Gastrocnemius medialis (tissue), 4 donors: ENCODE results near the gene HSPA9. TPM values are rescaled to one million over a fixed set of nuclear protein-coding genes. Genes with fewer than 3 reads are reported as not detected.

Source experiments
- ATAC-seq, 2 donors: fragments of 150-250 bp; one replicate each; pipeline ENCODE4 v1.9.1; 2016
- DNase-seq, 2 donors: peaks; one replicate each; pipeline ENCODE4 v3.0.0-alpha.2; 2019
- H3K27ac ChIP-seq, 4 donors: fragments of 200-600 bp; sonication (generic); 1 replicate in 1 of 4; 2 replicates in 3 of 4; pipeline ENCODE4 v1.5.1; 2016 to 2018; ENCODE audit warnings: mild to moderate bottlenecking in 2 of 4, moderate library complexity in 1 of 4
- H3K27me3 ChIP-seq, 3 donors: fragments of 200-600 bp; sonication (generic) in 2 of 3; 1 replicate in 1 of 3; 2 replicates in 2 of 3; pipeline versions ENCODE4 v1.5.1 to v1.6.0; 2016 to 2019; ENCODE audit warnings: mild to moderate bottlenecking in 1 of 3, moderate library complexity in 1 of 3
- H3K36me3 ChIP-seq, 2 donors: fragments of 200-600 bp; sonication (generic) in 1 of 2; one replicate each; pipeline ENCODE4 v1.5.1; 2017 to 2018
- H3K4me1 ChIP-seq, 2 donors: fragments of 200-600 bp; sonication (generic) in 1 of 2; one replicate each; pipeline ENCODE4 v1.5.1; 2016 to 2017; ENCODE audit warnings: mild to moderate bottlenecking in 2 of 2
- H3K4me3 ChIP-seq, 4 donors: fragments of 200-600 bp; sonication (generic) in 3 of 4; 1 replicate in 1 of 4; 2 replicates in 3 of 4; pipeline ENCODE4 v1.5.1; 2016 to 2019; ENCODE audit warnings: mild to moderate bottlenecking in 2 of 4
- H3K9me3 ChIP-seq, 3 donors: fragments of 200-600 bp; sonication (generic) in 2 of 3; 1 replicate in 1 of 3; 2 replicates in 2 of 3; pipeline ENCODE4 v1.5.1; 2016 to 2019
- CTCF ChIP-seq, 5 experiments: fragments of 450-650 bp in 3 of 5; fragments of 200-600 bp in 2 of 5; sonication (generic) in 2 of 5; IDR thresholded peaks in 4 of 5; conservative IDR thresholded peaks in 1 of 5; 1 replicate in 4 of 5; 2 replicates in 1 of 5; pipeline ENCODE4 v1.5.1; 2016 to 2019; ENCODE audit warnings: antibody characterized with exemption in 5 of 5, mild to moderate bottlenecking in 3 of 5, moderate library complexity in 3 of 5
- POLR2A ChIP-seq, 2 donors: fragments of 450-650 bp; IDR thresholded peaks; one replicate each; pipeline ENCODE4 v1.6.1; 2017; ENCODE audit warnings: antibody characterized with exemption in 2 of 2, mild to moderate bottlenecking in 2 of 2, moderate library complexity in 2 of 2
- in situ Hi-C, 4 donors: fragments of 200-750 bp; cut with MboI; loops; one replicate each; pipeline versions ENCODE4 v1.15.0 to v1.8.0; 2017; ENCODE audit warnings: low sequenced_read_pairs in 4 of 4
- intact Hi-C: fragments of 100-400 bp; cut with DNase I; formaldehyde crosslinking; loops from one replicate; pipeline ENCODE4 v1.15.1; 2023; ENCODE audit warnings: low total_unique reads
- total RNA-seq, 4 donors: library from RNA; depleted of rRNA; stranded (reverse); fragments of >200 nt; gene quantifications; one replicate each; pipeline versions ENCODE4 v1.1.0 to v1.2.3, GENCODE V29; 2016

The HSPA9 gene
- total RNA-seq, 4 donors from 2014 or later: 449 to 840 (median 569) TPM

- Histone ChIP-seq H3K9me3 (no peaks in the 10 kb centered on the region), H3K36me3 (no peaks in the 10 kb centered on the region), H3K27me3 (no peaks in the 10 kb centered on the region), H3K4me3 (peak overlapping the region in 1 of 4 donors; percentile 6), H3K4me1 (peaks cover 48 to 49% of the 10 kb centered on the region in 2 donors), H3K27ac (peak overlapping the region; percentile 95 to 100 (median 98))
- no peak for ATAC-seq
- intact Hi-C loops: no loop called here
- in situ Hi-C loops: no loop called here
- TF ChIP-seq POLR2A (IDR thresholded peaks at IDR 0.05): no peak
- TF ChIP-seq CTCF (IDR thresholded peaks at IDR 0.05 in 4 of 5, conservative IDR thresholded peaks at IDR 0.05 in 1 of 5): no peak
- DNase-seq: no peak
These were observed 29.2 kb downstream of the HSPA9 start for GRCh38 chr5:138545919-138546562.

DNA sequence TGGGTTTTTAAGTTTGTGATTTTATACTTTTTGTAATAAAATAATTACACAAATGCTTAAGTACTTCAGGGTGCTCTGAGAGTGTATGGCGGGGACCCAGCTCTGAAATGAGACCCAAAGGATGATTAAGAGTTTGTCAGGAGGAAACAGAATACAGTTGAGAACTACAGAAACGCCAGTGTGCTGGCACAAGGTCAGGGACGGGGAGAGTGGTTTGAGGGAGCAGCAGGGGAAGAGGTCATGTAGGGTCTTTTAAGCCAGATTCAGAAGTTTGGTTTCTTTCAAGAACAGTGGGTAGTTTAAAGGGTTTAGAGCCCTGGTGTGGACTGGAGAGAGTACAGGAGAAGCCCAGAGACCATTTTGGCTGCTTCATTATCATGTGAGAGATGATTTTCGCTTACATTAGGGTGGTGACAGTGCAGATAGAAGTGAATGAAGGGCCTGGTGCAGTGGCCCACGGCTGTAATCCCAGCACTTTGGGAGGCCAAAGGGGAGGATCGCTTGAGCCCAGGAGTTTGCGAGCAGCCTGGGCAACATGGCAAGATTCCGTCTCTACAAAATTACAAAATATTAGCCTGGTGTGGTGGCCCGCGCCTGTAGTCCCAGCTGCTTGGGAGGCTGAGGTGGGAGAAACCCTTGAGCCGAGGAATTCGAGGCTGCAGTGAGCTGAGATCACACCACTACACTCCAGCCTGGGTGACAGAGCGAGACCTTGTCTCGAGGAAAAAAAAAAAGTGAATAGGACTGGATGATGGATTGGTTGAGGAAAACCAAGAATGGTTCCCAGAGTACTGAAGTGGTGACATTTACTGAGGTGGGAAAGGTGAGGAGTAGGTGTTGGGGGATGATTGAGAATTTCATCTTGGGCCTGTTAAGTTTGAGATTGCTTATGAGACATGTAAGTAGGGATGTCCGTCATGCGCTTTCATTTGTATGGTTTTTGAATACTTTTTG, 30.7 kb downstream of the HSPA9 start:
- Histone ChIP-seq H3K4me3 (peak overlapping the region; percentile 81 to 98 (median 88)), H3K4me1 (peaks cover 63 to 65% of the 10 kb centered on the region in 2 donors), H3K9me3 (no peaks in the 10 kb centered on the region), H3K36me3 (no peaks in the 10 kb centered on the region), H3K27ac (peak overlapping the region; percentile 95 to 100 (median 98)), H3K27me3 (no peaks in the 10 kb centered on the region)
- DNase-seq: peak; percentile 37 to 64
- TF ChIP-seq CTCF (IDR thresholded peaks at IDR 0.05 in 4 of 5, conservative IDR thresholded peaks at IDR 0.05 in 1 of 5): no peak
- no peak for TF ChIP-seq POLR2A (IDR thresholded peaks at IDR 0.05)
- in situ Hi-C loops (no loop called here), intact Hi-C loops (loop anchor here (5.0 kb wide), 1 partner anchor 157 kb away; no protein-coding TSS in a partner anchor)
- ATAC-seq: peak; percentile 7 to 21

DNA sequence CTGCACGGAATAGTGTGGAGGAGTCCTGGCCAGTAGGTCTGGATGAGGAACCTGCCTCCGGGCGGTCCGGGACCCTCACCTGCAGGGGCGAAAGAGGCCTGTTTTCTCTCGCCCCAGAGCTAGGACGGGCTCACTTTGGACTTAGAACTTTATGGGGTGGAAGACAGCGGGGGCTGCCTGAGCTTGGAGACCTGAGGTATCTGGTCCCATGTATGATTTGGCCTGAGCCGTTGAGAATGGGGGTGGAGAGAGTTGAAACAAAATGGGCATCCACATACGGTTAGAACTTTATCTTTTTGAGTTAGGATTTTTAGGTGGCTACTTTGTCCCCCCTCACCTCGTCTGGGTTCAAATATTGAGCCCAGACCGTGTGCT, 31.5 kb downstream of the HSPA9 start:
- Histone ChIP-seq H3K4me1 (peaks cover 71 to 72% of the 10 kb centered on the region in 2 donors), H3K27me3 (no peaks in the 10 kb centered on the region), H3K9me3 (no peaks in the 10 kb centered on the region), H3K27ac (peak overlapping the region; percentile 95 to 100 (median 98)), H3K36me3 (no peaks in the 10 kb centered on the region), H3K4me3 (peak overlapping the region; percentile 81 to 98 (median 88))
- DNase-seq: no peak
- in situ Hi-C loops: no loop called here
- ATAC-seq: peak; percentile 71 to 73
- intact Hi-C loops: loop anchor here (1.0 to 5.0 kb wide), 4 partner anchors 32 to 206 kb away; partner anchors contain the start of genes EGR1 and HSPA9
- no peak for TF ChIP-seq POLR2A (IDR thresholded peaks at IDR 0.05)
- no peak for TF ChIP-seq CTCF (IDR thresholded peaks at IDR 0.05 in 4 of 5, conservative IDR thresholded peaks at IDR 0.05 in 1 of 5)

GRCh38 chr5:138542956-138543729, 32.1 kb downstream of the HSPA9 start, which contains the start of gene ETF1:
Gene ETF1, minus strand, starts transcription at chr5:138543236. Its CDS starts 318 bp downstream, at chr5:138542918.
- peak within 1 kb of the TSS; percentile 97 to 100 (median 98) for H3K27ac ChIP-seq
- in situ Hi-C loops: no loop called here

More at GRCh38 chr5:138542956-138543729, 32.1 kb downstream of the HSPA9 start, which contains the start of gene ETF1:
- ATAC-seq (peak; percentile 86 to 87), DNase-seq (peak; percentile 100)
- intact Hi-C loops: loop anchor here (1.0 to 5.0 kb wide), 4 partner anchors 32 to 206 kb away; partner anchors contain the start of genes EGR1 and HSPA9
- no peaks in the 10 kb centered on the region for H3K36me3 ChIP-seq
- H3K9me3 ChIP-seq: no peaks in the 10 kb centered on the region
- TF ChIP-seq POLR2A (IDR thresholded peaks at IDR 0.05) (peak; percentile 100), CTCF (IDR thresholded peaks at IDR 0.05 in 4 of 5, conservative IDR thresholded peaks at IDR 0.05 in 1 of 5) (peak in 1 of 5 experiments; percentile 17)
- no peaks in the 10 kb centered on the region for H3K27me3 ChIP-seq
- peaks cover 72 to 73% of the 10 kb centered on the region in 2 donors for H3K4me1 ChIP-seq
- H3K4me3 ChIP-seq: peak within 1 kb of the TSS; percentile 85 to 98 (median 96)
